ENCODE data around the gene KCNB1.
"Not testable (repeated sequence)": the region's sequence is repeated elsewhere in the genome, so short reads cannot be mapped to it uniquely, and the experiment has no call there.

The KCNB1 gene

GRCh38 chr20:49319208-49319809 lies 163.2 kb downstream of the KCNB1 start:
- TF ChIP-seq CTCF (conservative IDR thresholded peaks at IDR 0.05; ENCODE audit: control insufficient read depth, insufficient read depth, low read depth, low read length) = no peak
- H3K4me3 ChIP-seq (ENCODE audit: control insufficient read depth, low read depth, low read length) = no peak overlapping the region

GRCh38 chr20:49318430-49319207 lies 163.8 kb downstream of the KCNB1 start:
- H3K4me3 ChIP-seq (ENCODE audit: control insufficient read depth, low read depth, low read length) = no peak overlapping the region
- DNase-seq (ENCODE audit: low read depth) = no peak
- TF ChIP-seq CTCF (conservative IDR thresholded peaks at IDR 0.05; ENCODE audit: control insufficient read depth, insufficient read depth, low read depth, low read length) = no peak

More at GRCh38 chr20:49319208-49319809, 163.2 kb downstream of the KCNB1 start:
- no peak for DNase-seq (ENCODE audit: low read depth)

GRCh38 chr20:49318091-49318429 lies 164.4 kb downstream of the KCNB1 start:
- H3K4me3 ChIP-seq (ENCODE audit: control insufficient read depth, low read depth, low read length) = no peak overlapping the region
- DNase-seq (ENCODE audit: low read depth) = no peak
- TF ChIP-seq CTCF (conservative IDR thresholded peaks at IDR 0.05; ENCODE audit: control insufficient read depth, insufficient read depth, low read depth, low read length) = no peak

GRCh38 chr20:49316704-49317103 lies 165.8 kb downstream of the KCNB1 start:
- TF ChIP-seq CTCF (conservative IDR thresholded peaks at IDR 0.05; ENCODE audit: control insufficient read depth, insufficient read depth, low read depth, low read length) = no peak
- no peak overlapping the region for H3K4me3 ChIP-seq (ENCODE audit: control insufficient read depth, low read depth, low read length)
- no peak for DNase-seq (ENCODE audit: low read depth)

- DNase-seq (ENCODE audit: low read depth) = no peak
- TF ChIP-seq CTCF (conservative IDR thresholded peaks at IDR 0.05; ENCODE audit: control insufficient read depth, insufficient read depth, low read depth, low read length) = no peak
- H3K4me3 ChIP-seq (ENCODE audit: control insufficient read depth, low read depth, low read length) = no peak overlapping the region
Measured at GRCh38 chr20:49315580-49315979, 166.9 kb downstream of the KCNB1 start.

GRCh38 chr20:49314052-49314451 lies 168.4 kb downstream of the KCNB1 start:
- not testable (repeated sequence) for DNase-seq (ENCODE audit: low read depth); H3K4me3 ChIP-seq (ENCODE audit: control insufficient read depth, low read depth, low read length)
